Fibroblast of skin of right biceps (primary cell): ENCODE data around the gene SRC.

Experiments used
- DNase-seq: peaks from one replicate; pipeline ENCODE4 v3.0.0-alpha.2; 2013

Gene SRC

GRCh38 chr20:37345339-37346235 lies at the start of gene SRC:
Gene SRC, plus strand, starts transcription at chr20:37346140. Its CDS starts 38,014 bp downstream, at chr20:37384154.
- DNase-seq: peak; percentile 82

- DNase-seq: no peak
These were observed 49.6 kb upstream of the SRC start for GRCh38 chr20:37296371-37296770.

- DNase-seq: peak; percentile 90
These were observed 48.7 kb upstream of the SRC start for GRCh38 chr20:37297066-37297736.

- DNase-seq: peak; percentile 84
These were observed 47.6 kb upstream of the SRC start for GRCh38 chr20:37298190-37298939.

- DNase-seq: peak; percentile 75
These were observed 46.0 kb upstream of the SRC start for GRCh38 chr20:37299718-37300528.

GRCh38 chr20:37301120-37301519 lies 44.8 kb upstream of the SRC start:
- no peak for DNase-seq

- DNase-seq: no peak
These were observed 44.4 kb upstream of the SRC start for GRCh38 chr20:37301558-37301957.

DNA sequence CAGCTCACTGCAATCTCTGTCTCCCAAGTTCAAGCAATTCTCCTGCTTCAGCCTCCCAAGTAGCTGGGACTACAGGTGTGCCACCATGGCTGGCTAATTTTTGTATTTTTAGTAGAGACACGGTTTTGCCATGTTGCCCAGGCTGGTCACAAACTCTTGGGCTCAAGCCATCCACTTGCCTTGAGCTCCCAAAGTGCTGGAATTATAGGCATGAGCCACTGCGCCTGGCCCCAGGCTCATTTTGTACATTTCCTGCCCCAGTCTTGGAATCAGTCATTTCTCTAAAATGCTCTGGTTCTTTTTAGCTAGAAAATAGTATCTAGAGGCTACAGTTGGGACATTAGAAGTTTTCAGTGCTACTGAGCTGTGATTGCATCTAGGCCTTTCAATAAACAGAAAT lies 43.0 kb upstream of the SRC start:
- no peak for DNase-seq

DNA sequence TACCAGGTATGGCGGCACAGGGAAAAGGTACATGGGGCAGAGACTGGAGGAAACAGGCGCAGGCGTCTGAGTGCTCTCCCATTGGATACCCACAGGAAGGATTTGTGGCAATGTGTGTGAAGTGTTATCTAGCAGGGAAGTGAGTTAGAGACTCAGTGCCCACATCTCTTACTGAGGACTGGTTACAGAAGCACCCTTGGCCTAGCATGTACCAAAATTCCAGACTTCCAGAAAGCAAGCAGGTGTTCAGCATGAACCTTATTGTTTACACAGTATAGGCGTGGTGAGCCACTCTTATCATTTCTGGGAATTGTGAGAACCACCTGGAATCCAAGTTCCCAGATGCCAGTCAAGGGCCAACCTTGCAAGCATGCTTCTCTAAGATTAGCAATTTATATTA lies 42.3 kb upstream of the SRC start:
- no peak for DNase-seq

DNA sequence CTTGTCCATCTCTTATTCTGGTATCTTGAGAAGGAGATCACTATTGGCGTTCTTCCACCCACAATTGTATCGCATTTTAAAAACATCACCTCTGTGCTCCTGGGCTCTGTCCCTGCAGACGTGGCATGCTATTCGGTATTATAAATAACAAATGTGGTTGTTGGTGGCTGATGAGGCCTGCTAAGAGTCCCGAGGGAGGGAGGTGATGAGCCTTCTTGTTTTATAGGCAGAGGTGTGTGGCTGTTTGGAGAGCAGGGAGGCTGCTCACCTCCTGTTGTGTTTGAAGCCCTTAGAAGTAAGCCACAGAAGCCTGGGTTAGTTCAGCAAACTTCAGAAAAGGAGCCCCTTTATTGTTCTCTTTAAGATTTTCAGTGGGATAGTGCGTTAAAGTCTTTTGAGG lies 40.9 kb upstream of the SRC start:
- DNase-seq: no peak

GRCh38 chr20:37305839-37306238 lies 40.1 kb upstream of the SRC start:
- DNase-seq: no peak

DNA sequence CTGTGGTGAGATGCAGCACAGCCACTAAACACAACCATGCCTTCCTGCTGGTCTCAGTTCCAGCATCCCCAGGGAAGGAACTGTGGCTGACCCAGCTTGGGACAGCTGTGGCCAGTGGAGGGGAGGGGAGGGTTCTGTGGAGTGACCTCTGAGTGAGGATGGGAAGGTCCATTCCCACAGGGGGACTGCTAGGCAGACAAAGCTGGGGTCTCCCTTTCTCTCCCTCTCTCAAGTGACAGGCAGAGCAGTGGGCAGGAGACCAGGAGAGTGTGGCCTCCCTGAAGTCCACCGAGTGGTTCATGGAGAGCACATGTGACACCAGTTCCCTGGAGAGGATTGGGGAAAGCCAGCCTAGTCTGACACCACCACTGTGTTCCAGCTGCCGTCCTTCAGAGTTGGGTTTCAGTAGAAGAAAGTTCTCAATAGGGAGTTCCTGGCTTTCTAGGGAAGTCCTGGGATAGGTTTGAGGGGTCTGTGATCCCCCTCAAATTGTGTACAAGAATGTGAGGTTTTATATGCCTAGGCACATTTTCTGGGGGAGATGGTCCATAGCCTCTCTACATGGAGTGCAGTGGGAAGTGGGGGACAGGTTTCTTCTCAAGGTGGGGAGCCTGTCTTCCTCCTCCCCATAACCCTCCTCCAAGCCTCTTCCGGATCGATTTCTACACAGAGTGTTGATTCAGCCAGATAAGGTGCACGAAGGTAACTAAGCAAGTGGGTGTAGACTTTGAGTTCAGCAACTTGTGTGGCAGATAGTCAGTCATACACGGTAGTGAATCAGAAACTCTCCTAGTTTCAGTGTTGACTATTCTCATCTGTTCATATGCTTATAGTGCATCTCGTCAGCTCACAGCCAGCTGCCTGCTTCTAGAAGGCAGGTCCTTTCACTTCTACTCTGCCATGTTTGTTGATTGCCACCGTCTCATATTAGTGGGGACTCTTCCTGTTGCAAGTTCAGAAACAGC lies 37.6 kb upstream of the SRC start:
- no peak for DNase-seq

DNA sequence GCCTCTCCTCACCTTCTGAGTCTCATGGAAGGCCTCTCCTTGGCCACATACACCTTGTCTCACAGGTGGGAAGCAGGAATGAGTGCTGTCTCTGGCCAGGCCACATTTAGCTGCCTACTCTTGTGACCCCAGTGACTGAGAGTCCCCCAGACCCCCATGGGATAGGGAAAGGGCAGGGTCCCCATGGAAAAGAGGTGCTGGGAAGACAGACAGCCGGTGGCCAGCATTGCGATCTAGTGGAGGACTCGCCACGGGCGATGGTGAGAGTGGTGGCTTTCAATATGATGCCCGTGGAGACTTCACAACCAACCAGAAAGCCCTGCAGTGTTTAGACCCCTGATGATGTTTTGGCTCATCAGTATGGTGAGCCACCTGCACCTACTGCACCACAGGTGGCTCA lies 36.6 kb upstream of the SRC start:
- no peak for DNase-seq

DNA sequence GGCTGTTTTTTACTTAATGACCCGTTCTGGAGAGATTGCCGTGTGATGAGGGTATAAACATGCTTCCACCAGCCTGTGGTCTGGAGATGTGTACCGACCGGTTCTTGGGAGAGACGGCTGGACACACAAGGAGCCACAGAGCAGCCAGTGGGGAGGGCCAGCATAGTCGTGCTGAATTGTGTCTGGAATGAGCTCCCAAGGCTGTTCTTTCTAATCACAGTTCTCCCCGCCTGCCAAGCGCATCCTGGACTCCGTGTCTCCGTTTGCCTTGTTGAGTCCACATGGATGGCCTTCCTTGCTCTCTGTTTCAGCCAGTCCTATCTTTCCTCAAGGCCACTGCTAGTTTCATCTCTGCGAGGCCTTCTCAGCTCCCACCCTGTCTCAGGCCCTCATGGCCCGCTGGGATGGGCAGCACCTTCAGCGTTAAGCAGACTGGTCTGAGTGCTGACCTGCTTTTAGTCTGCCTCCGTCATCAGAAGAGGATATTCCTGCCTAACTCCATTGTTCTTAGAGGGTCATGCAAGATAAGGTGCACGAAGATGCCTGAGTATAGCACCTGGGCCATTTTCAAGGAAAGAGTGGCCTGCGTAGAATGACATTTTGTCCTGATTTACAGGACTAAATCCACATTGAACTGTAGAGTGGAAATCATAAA lies 35.9 kb upstream of the SRC start:
- DNase-seq: no peak

- DNase-seq: no peak
These were observed 35.0 kb upstream of the SRC start for GRCh38 chr20:37310951-37311350.

DNA sequence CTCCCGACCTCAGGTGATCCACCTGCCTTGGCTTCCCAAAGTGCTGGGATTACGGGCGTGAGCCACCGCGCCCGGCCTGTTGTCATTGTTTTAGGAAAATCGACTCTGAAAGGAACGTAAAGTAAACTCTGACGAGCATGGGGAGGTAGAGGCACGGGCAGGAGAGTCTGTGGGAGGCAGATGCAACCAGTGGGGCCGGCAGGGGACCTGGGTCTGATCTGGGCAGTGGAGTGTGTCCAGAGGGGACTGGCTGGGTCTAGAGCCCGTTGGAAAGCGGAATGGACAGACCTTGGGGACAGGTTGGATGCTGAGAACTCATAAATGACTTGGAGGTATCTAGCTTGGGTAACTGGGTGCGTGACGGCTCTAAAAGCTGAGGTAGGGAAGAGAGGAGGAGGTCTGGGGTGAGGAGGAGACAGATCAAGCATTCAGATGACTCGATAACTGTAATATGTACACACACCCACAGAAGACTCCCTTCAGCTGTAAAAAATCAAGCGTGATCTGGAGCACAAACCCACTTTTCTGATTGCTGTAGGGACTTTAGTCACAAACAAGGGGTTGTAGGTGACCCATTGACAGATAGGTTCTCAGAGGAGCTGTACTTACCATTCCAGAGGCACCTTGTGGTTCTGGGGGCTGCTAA lies 34.1 kb upstream of the SRC start:
- DNase-seq: no peak

- no peak for DNase-seq
These were observed 32.3 kb upstream of the SRC start for GRCh38 chr20:37313546-37314091.

GRCh38 chr20:37314099-37314498 lies 31.8 kb upstream of the SRC start:
- no peak for DNase-seq

DNA sequence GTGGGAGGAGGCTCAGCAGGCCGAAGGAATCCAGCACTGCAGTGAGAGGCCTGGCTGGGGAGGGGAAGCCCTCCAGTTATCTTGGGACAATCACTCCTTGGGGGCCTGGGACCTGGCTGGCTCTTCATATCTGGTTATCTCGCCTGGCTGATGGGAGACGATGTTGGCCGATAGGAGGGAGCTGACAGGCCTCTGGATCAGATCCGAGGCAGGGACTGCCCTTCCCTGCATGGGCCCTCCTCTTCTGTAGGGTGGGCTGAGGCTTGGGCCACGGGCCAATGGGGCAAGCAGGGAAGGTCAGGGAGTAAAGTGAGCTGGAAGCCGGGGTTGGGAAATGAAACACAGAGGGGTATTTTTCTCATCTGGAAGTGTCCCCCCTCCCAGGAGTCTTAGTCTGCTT lies 31.3 kb upstream of the SRC start:
- DNase-seq: no peak

DNA sequence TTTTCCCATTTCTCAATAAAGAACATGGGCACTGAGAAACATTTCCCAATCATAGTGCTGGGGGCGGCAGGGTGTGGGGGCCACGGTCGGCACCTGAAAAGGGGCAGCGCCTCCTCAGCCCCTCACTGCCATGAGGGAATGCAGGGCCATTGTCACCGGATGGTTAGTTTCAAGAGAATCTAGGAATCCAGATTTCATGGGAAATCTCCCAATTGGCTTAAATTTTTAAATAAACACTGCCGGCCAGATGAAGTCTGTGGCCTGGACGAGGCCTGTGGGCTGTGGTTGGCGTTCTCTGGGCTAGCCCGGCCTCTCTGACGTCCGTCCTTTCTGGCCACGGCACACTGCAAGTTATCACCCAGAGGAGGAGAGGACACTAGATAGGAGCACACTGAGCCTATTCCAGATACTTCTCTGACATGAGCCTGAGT lies 30.9 kb upstream of the SRC start:
- no peak for DNase-seq
